H1 (cell line): Measurements from ENCODE around the gene MAP4. TPM values are rescaled to one million over a fixed set of nuclear protein-coding genes. Genes with fewer than 3 reads are reported as not detected.

Source experiments
- CTCF ChIA-PET: fragments of 300-600 bp; sonication (Branson Sonifier 250); formaldehyde crosslinking; loops from one replicate; lab custom pipeline; 2021; ENCODE audit not compliant: partially characterized antibody; lab: Charles Lee
- POLR2A ChIA-PET: fragments of 300-600 bp; sonication (Branson Sonifier 250); formaldehyde crosslinking; loops from one replicate; lab custom pipeline; 2021; ENCODE audit warnings: inconsistent platforms; ENCODE audit not compliant: partially characterized antibody; lab: Charles Lee
- DNase-seq, 2 experiments: peaks; one replicate each; pipeline versions ENCODE4 v3.0.0 to v3.0.0-alpha.2; 2010 to 2022; ENCODE audit warnings: low spot score in 2 of 2, low read depth in 1 of 2, mixed read lengths in 1 of 2
- FAIRE-seq: peaks from 2 replicates; lab custom pipeline; 2011; peaks lifted over from hg19 to GRCh38; lab: Jason Lieb, UNC
- H2AFZ ChIP-seq: 2 replicates; pipeline ENCODE4 v1.8.1; 2012; ENCODE audit warnings: low read length, inconsistent platforms
- H2AK5ac ChIP-seq: 2 replicates; pipeline ENCODE4 v1.6.1; 2013; ENCODE audit warnings: low read depth, low read length
- H2BK120ac ChIP-seq: replicated peaks from 2 replicates; pipeline ENCODE3; 2013; ENCODE audit warnings: low read depth, low read length, inconsistent platforms
- H2BK12ac ChIP-seq: 2 replicates; pipeline ENCODE4 v1.6.1; 2013; ENCODE audit warnings: low read depth, low read length
- H2BK15ac ChIP-seq: 2 replicates; pipeline ENCODE4 v1.6.1; 2013; ENCODE audit warnings: low read length
- H2BK20ac ChIP-seq: 2 replicates; pipeline ENCODE4 v1.6.1; 2013; ENCODE audit warnings: low read length
- H2BK5ac ChIP-seq: 2 replicates; pipeline ENCODE4 v1.6.1; 2013; ENCODE audit warnings: low read depth, low read length
- H3K14ac ChIP-seq: 2 replicates; pipeline ENCODE4 v1.6.1; 2013; ENCODE audit warnings: inconsistent platforms; ENCODE audit not compliant: insufficient read length
- H3K18ac ChIP-seq: 2 replicates; pipeline ENCODE4 v1.6.1; 2013; ENCODE audit warnings: low read length; ENCODE audit errors: extremely low read depth
- H3K23ac ChIP-seq: 2 replicates; pipeline ENCODE4 v1.6.1; 2013; ENCODE audit warnings: inconsistent platforms; ENCODE audit not compliant: insufficient read length
- H3K23me2 ChIP-seq: 2 replicates; pipeline ENCODE4 v1.6.1; 2013; ENCODE audit warnings: low read depth, low read length
- H3K27ac ChIP-seq: 2 replicates; pipeline ENCODE4 v1.6.1; 2011; ENCODE audit warnings: low read depth, low read length, inconsistent platforms
- H3K27me3 ChIP-seq, 4 experiments: replicated peaks in 1 of 4; 1 replicate in 1 of 4; 2 replicates in 3 of 4; pipeline versions ENCODE4 v1.6.1 to v1.8.1; 2011 to 2013; ENCODE audit warnings: low read length in 3 of 4, mild to moderate bottlenecking in 3 of 4, inconsistent platforms in 2 of 4, mixed read lengths in 2 of 4, moderate library complexity in 1 of 4; ENCODE audit not compliant: control insufficient read depth in 3 of 4, insufficient read depth in 3 of 4; ENCODE audit errors: extremely low read depth in 1 of 4
- H3K36me3 ChIP-seq, 4 experiments: 2 replicates each; pipeline versions ENCODE4 v1.6.1 to v1.8.1; 2011 to 2013; ENCODE audit warnings: mild to moderate bottlenecking in 4 of 4, low read length in 3 of 4, moderate library complexity in 2 of 4, control low read depth in 1 of 4, inconsistent platforms in 1 of 4; ENCODE audit not compliant: insufficient read depth in 4 of 4, control insufficient read depth in 2 of 4
- H3K4ac ChIP-seq: replicated peaks from 2 replicates; pipeline ENCODE3; 2013; ENCODE audit warnings: low read length, low read depth, mixed read lengths, inconsistent platforms; ENCODE audit not compliant: insufficient read length
- H3K4me1 ChIP-seq, 4 experiments: replicated peaks in 1 of 4; 1 replicate in 1 of 4; 2 replicates in 3 of 4; pipeline versions ENCODE4 v1.6.1 to v1.8.1; 2011 to 2013; ENCODE audit warnings: low read length in 3 of 4, inconsistent platforms in 2 of 4, mixed read lengths in 1 of 4; ENCODE audit not compliant: insufficient read depth in 4 of 4, control insufficient read depth in 3 of 4
- H3K4me2 ChIP-seq, 2 experiments: 2 replicates each; pipeline versions ENCODE4 v1.6.1 to v1.8.1; 2011 to 2013; ENCODE audit warnings: low read depth in 2 of 2, low read length in 2 of 2, control low read depth in 1 of 2, inconsistent platforms in 1 of 2, mild to moderate bottlenecking in 1 of 2; ENCODE audit not compliant: insufficient read depth in 1 of 2
- H3K4me3 ChIP-seq, 4 experiments: fragments of 200-600, 300-600 bp in 1 of 4; sonication (generic), shearing (Covaris generic), sonication (Bioruptor Twin) in 1 of 4; 2 replicates each; pipeline versions ENCODE4 v1.5.1 to v1.8.1; 2011 to 2016; ENCODE audit warnings: low read length in 4 of 4, low read depth in 3 of 4, control low read depth in 2 of 4, inconsistent platforms in 2 of 4, mild to moderate bottlenecking in 2 of 4, mixed read lengths in 1 of 4, moderate library complexity in 1 of 4; ENCODE audit not compliant: insufficient read depth in 2 of 4; ENCODE audit errors: extremely low read depth in 1 of 4
- H3K56ac ChIP-seq: replicated peaks from 2 replicates; pipeline ENCODE3; 2013; ENCODE audit warnings: low read depth, mild to moderate bottlenecking, mixed read lengths, low read length, inconsistent platforms; ENCODE audit not compliant: insufficient read length
- H3K79me1 ChIP-seq: 2 replicates; pipeline ENCODE4 v1.6.1; 2013; ENCODE audit warnings: low read depth, low read length, control low read depth
- H3K79me2 ChIP-seq, 2 experiments: 2 replicates each; pipeline versions ENCODE4 v1.6.1 to v1.8.1; 2012 to 2013; ENCODE audit warnings: low read length in 2 of 2, mild to moderate bottlenecking in 2 of 2, inconsistent platforms in 1 of 2; ENCODE audit not compliant: insufficient read depth in 2 of 2, control insufficient read depth in 1 of 2
- H3K9ac ChIP-seq, 4 experiments: replicated peaks in 1 of 4; 1 replicate in 1 of 4; 2 replicates in 3 of 4; pipeline versions ENCODE4 v1.6.1 to v1.8.1; 2011 to 2013; ENCODE audit warnings: low read depth in 3 of 4, low read length in 3 of 4, control low read depth in 2 of 4, mild to moderate bottlenecking in 2 of 4, moderate library complexity in 2 of 4, inconsistent platforms in 1 of 4; ENCODE audit errors: extremely low read depth in 1 of 4
- H3K9me3 ChIP-seq, 2 experiments: 2 replicates each; pipeline versions ENCODE4 v1.6.1 to v1.8.1; 2012 to 2013; ENCODE audit warnings: mild to moderate bottlenecking in 2 of 2, moderate library complexity in 2 of 2, control low read depth in 1 of 2, inconsistent platforms in 1 of 2, low read depth in 1 of 2, low read length in 1 of 2, mixed read lengths in 1 of 2; ENCODE audit not compliant: insufficient read depth in 2 of 2
- H4K20me1 ChIP-seq, 2 experiments: replicated peaks in 1 of 2; 2 replicates each; pipeline versions ENCODE3 to v1.8.1; 2011 to 2013; ENCODE audit warnings: inconsistent platforms in 2 of 2, low read length in 2 of 2, mild to moderate bottlenecking in 1 of 2; ENCODE audit not compliant: insufficient read depth in 2 of 2, control insufficient read depth in 1 of 2
- H4K5ac ChIP-seq: 2 replicates; pipeline ENCODE4 v1.6.1; 2013; ENCODE audit warnings: low read length, low read depth, mixed read lengths, inconsistent platforms; ENCODE audit not compliant: insufficient read length
- H4K8ac ChIP-seq: 2 replicates; pipeline ENCODE4 v1.8.0; 2013; ENCODE audit warnings: mild to moderate bottlenecking, moderate library complexity, low read length, inconsistent platforms; ENCODE audit not compliant: insufficient read depth; ENCODE audit errors: extremely low read depth
- H4K91ac ChIP-seq: replicated peaks from 2 replicates; pipeline ENCODE3; 2013; ENCODE audit warnings: low read length, mixed read lengths, inconsistent platforms; ENCODE audit not compliant: insufficient read length
- BCL11A ChIP-seq, 2 experiments: IDR thresholded peaks; one replicate each; pipeline ENCODE4 v1.6.1; 2011; ENCODE audit warnings: low read depth in 2 of 2, low read length in 2 of 2, mild to moderate bottlenecking in 2 of 2
- KDM1A ChIP-seq: fragments of 200-600, 300-600 bp; sonication (generic); IDR thresholded peaks from 2 replicates; pipeline ENCODE4 v1.7.1; 2016; ENCODE audit warnings: mild to moderate bottlenecking, low read length, borderline replicate concordance
- SP1 ChIP-seq: IDR thresholded peaks from 2 replicates; pipeline ENCODE4 v1.6.1; 2011; ENCODE audit warnings: low read depth, low read length
- WGBS, 2 experiments: shearing (Covaris generic) in 1 of 2; methylation state at CpG; one replicate each; pipeline versions ENCODE4 v1.1.6 to v1.1.7; 2013 to 2015; ENCODE audit warnings: low lambda C conversion rate in 2 of 2, mixed read lengths in 2 of 2, inconsistent platforms in 1 of 2, low coverage in 1 of 2, missing lambda C conversion rate in 1 of 2; ENCODE audit not compliant: insufficient replicate concordance in 2 of 2, insufficient coverage in 1 of 2, insufficient read length in 1 of 2; ENCODE audit errors: extremely low coverage in 1 of 2, missing lambda C conversion rate in 1 of 2; 5-methylcytosine and 5-hydroxymethylcytosine counted together
- polyA plus RNA-seq, 7 experiments: library from polyadenylated mRNA; depleted of rRNA in 3 of 7; stranded (reverse) in 5 of 7; unstranded in 2 of 7; fragments of >200 nt in 5 of 7; fragments of 200-250 nt in 2 of 7; gene quantifications; 1 replicate in 5 of 7; 2 replicates in 1 of 7; 4 replicates in 1 of 7; pipeline versions ENCODE4 v1.2.1 to v1.2.3, GENCODE V29; 2011 to 2013; ENCODE audit warnings: missing spikeins in 2 of 7, mixed read lengths in 2 of 7
- total RNA-seq: library from RNA; stranded (reverse); fragmentation: NEBNext Ultra II Directional; extraction: Animal tissue kit (Norgen Biotek cat#: 25700); gene quantifications from 2 replicates; pipeline ENCODE4 v1.2.1, GENCODE V29; 2021

MAP4 gene
- total and polyA plus RNA-seq, 2 of the 8 experiments (the other 6 are each of a cell fraction or from before 2014, with no cell fraction given): 67.0 to 179 TPM

DNA sequence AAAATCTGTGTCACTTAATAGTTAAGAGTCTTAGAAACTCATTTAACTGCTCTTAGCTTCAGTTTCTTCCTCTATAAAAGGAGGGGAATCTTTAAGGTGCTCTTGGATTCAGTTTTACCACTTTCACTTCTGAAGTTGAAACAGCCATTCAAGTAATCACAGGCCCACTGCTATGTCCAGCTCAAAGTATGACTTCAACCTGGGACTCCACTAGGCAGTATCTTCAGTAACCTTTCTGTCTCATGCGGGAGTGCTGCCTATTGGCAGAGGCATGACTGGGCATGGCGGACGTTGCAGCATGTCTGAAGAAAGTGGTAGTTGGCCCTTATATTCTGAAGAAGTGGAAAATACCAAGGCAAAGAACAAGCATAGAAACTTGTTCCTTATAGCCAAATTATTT, 121.0 kb downstream of the MAP4 start:
- Histone ChIP-seq H2AFZ (no peak overlapping the region), H3K4ac (no peak overlapping the region), H3K4me1 (peaks cover 0 to 21% (median 15%) of the 10 kb centered on the region in 4 experiments; a peak in 6 of 7 replicates), H3K18ac (no peak overlapping the region), H2AK5ac (no peak overlapping the region), H3K56ac (no peak overlapping the region), H2BK20ac (no peak overlapping the region), H3K23ac (no peak overlapping the region), H3K79me2 (no peaks in the 10 kb centered on the region), H3K9me3 (no peaks in the 10 kb centered on the region), H2BK15ac (no peak overlapping the region), H3K79me1 (no peaks in the 10 kb centered on the region), H4K20me1 (no peaks in the 10 kb centered on the region), H3K27me3 (no peaks in the 10 kb centered on the region), H3K27ac (no peak overlapping the region), H2BK12ac (no peak overlapping the region), H3K9ac (no peak overlapping the region), H3K4me3 (no peak overlapping the region), H3K36me3 (peaks cover 0 to 6% (median 0%) of the 10 kb centered on the region in 4 experiments; a peak in 1 of 8 replicates), H3K14ac (no peak overlapping the region), H4K91ac (no peak overlapping the region), H4K5ac (no peak overlapping the region), H3K4me2 (no peak overlapping the region), H2BK120ac (no peak overlapping the region), H2BK5ac (no peak overlapping the region), H4K8ac (no peak overlapping the region), H3K23me2 (no peaks in the 10 kb centered on the region)
- FAIRE-seq (no peak), DNase-seq (no peak)
- TF ChIP-seq BCL11A (IDR thresholded peaks at IDR 0.05; ENCODE audit: low read depth in 2 of 2, low read length in 2 of 2) (no peak), KDM1A (no peak), SP1 (no peak)
- ChIA-PET POLR2A (no interaction called here), CTCF (no interaction called here)
- 92% methylated on average over 3 of the region's 3 CpGs; no CpG with 5 or more reads in 1 of the 2 experiments for WGBS, 2 experiments
